ENCODE results near the gene SCLY. TPM values are rescaled to one million over a fixed set of nuclear protein-coding genes. Genes with fewer than 3 reads are reported as not detected.
"Not testable (repeated sequence)": the region's sequence is repeated elsewhere in the genome, so short reads cannot be mapped to it uniquely, and the experiment has no call there.

SCLY gene
- total RNA-seq, 4 donors from 2014 or later: 5.5 to 14.5 (median 9.6) TPM

DNA sequence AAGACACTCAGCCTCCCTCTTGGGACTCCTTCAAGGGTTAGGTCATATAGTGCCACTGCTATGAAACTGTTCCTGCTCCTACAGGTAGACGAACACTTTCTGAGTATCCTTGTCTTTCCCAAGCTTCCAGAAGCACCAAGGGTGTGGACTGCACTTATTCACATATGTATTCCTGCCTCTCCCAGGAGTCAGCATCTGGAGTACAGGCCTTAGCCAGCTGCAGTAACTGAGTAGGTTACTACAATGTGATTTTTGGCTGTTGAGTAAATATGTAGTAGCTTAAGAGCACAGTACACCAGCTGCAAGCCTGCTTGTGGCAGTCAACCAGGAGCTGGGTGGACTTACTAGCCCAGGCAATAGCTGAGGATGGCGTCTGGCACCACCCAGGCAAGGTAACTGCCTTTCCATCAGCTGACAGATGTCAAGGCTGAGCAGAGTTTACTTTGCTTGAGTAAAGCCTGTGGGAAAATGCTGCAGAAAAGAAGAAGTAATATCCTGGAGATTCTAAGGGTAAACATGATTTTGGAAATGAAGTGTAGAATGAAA, 14.0 kb upstream of the SCLY start:
- no peak for DNase-seq (ENCODE audit: low spot score in 2 of 2)
- H3K27ac ChIP-seq: no peak overlapping the region
- 70% methylated on average over 2 of the region's 2 CpGs for WGBS
- H3K9me3 ChIP-seq: peaks cover 8% of the 10 kb centered on the region
- peaks cover 18% of the 10 kb centered on the region for H3K36me3 ChIP-seq
- TF ChIP-seq, protein P1, sequence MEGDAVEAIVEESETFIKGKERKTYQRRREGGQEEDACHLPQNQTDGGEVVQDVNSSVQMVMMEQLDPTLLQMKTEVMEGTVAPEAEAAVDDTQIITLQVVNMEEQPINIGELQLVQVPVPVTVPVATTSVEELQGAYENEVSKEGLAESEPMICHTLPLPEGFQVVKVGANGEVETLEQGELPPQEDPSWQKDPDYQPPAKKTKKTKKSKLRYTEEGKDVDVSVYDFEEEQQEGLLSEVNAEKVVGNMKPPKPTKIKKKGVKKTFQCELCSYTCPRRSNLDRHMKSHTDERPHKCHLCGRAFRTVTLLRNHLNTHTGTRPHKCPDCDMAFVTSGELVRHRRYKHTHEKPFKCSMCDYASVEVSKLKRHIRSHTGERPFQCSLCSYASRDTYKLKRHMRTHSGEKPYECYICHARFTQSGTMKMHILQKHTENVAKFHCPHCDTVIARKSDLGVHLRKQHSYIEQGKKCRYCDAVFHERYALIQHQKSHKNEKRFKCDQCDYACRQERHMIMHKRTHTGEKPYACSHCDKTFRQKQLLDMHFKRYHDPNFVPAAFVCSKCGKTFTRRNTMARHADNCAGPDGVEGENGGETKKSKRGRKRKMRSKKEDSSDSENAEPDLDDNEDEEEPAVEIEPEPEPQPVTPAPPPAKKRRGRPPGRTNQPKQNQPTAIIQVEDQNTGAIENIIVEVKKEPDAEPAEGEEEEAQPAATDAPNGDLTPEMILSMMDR (IDR thresholded peaks at IDR 0.05): no peak
- no peak for TF ChIP-seq EP300 (IDR thresholded peaks at IDR 0.05)
- TF ChIP-seq POLR2AphosphoS5 (IDR thresholded peaks at IDR 0.05): no peak
- no peak for TF ChIP-seq POLR2A (IDR thresholded peaks at IDR 0.05)
- H3K4me1 ChIP-seq: peaks cover 3% of the 10 kb centered on the region
- no peaks in the 10 kb centered on the region for H3K27me3 ChIP-seq
- H3K4me3 ChIP-seq: no peak overlapping the region

DNA sequence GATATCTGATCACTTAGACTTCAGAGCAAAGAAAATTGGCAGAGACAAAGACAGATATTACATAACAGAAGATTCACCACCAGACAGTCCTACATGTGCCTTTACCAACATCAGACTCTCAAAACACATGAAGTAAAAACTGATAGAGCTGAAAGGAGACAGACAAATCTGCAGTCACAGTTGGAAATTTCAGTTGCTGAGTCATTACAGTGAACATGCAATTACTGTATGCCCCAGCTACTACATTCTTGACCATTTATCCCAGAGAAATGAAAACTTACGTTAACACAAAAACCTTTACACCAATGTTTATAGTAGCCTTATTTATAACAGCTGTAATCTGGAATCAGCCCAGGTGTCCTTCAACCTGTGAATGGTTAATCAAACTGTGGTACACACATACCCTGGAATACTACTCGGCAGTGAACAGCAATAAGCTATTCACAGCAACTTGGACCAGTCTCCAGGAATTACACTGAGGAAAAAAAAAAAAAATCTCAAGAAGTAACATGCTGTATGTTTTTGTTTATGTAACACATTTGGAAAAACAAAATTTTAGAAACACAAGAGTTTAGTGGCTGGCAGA, 7.5 kb upstream of the SCLY start:
- Histone ChIP-seq H3K9me3 (peaks cover 3% of the 10 kb centered on the region), H3K27ac (no peak overlapping the region), H3K36me3 (no peaks in the 10 kb centered on the region), H3K4me3 (no peak overlapping the region), H3K27me3 (peaks cover 4% of the 10 kb centered on the region), H3K4me1 (no peaks in the 10 kb centered on the region)
- no peak for TF ChIP-seq POLR2AphosphoS5 (IDR thresholded peaks at IDR 0.05)
- WGBS: 100% methylated on average over 2 of the region's 2 CpGs
- DNase-seq (ENCODE audit: low spot score in 2 of 2): no peak

DNA sequence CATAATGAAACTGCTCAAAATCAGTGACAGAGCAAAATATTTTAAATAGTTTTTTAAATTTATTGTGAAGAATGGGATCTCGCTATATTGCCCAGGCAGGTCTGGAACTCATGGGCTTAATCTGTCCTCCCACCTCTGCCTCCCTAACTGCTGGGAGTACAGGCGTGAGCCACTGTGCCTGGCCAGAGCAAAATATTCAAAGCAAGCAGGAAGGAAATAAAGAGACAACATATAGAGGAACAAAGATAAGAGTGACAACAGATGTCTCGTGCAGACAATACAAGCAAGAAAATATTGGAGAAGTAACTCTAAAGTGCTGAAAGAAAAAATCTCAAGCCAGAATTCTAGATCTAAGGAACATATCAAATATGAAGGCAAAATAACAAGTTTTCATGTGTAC, 5.0 kb upstream of the SCLY start:
- H3K27me3 ChIP-seq: peaks cover 4% of the 10 kb centered on the region
- 68% methylated on average over 3 of the region's 3 CpGs for WGBS

DNA sequence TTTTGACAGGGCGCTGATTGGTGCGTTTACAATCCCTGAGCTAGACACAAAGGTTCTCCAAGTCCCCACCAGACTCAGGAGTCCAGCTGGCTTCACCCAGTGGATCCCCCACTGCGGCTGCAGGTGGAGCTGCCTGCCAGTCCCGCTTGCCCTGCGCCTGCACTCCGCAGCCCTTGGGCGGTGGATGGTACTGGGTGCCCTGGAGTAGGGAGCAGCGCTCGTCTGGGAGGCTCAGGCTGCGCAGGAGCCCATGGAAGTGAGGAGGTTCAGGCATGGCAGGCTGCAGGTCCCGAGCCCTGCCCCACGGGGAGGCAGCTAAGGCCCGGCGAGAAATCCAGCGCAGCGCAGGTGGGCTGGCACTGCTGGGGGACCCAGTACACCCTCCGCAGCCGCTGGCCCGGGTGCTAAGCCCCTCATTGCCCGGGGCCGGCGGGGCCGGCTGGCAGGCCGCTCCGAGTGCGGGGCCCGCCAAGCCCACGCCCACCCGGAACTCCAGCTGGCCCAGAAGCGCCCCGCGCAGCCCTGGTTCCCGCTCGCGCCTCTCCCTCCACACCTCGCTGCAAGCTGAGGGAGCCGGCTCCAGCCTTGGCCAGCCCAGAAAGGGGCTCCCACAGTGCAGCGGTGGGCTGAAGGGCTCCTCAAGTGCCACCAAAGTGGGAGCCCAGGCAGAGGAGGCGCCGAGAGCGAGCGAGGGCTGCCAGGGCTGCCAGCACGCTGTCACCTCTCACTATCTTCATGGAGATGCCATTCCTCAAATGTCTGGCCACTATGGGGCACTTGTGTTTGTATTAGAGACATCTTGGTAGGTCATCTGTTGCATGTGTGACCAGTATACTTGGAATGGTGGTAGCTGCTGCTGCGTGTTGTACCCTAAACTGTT, 2.9 kb upstream of the SCLY start:
- peaks cover 18% of the 10 kb centered on the region for H3K4me1 ChIP-seq
- DNase-seq (ENCODE audit: low spot score in 2 of 2): peak in 1 of 2 donors; percentile 76
- H3K9me3 ChIP-seq, H3K4me3 ChIP-seq, H3K27me3 ChIP-seq, H3K27ac ChIP-seq, H3K36me3 ChIP-seq: not testable (repeated sequence)
- WGBS: 89% methylated on average over 18 of the region's 44 CpGs

More for the DNA sequence above, 5.0 kb upstream of the SCLY start:
- Histone ChIP-seq H3K27ac (no peak overlapping the region), H3K4me1 (peaks cover 9% of the 10 kb centered on the region), H3K4me3 (no peak overlapping the region), H3K9me3 (no peaks in the 10 kb centered on the region), H3K36me3 (no peaks in the 10 kb centered on the region)
- TF ChIP-seq EP300 (IDR thresholded peaks at IDR 0.05): no peak
- no peak for TF ChIP-seq POLR2A (IDR thresholded peaks at IDR 0.05)
- TF ChIP-seq, protein P1 (IDR thresholded peaks at IDR 0.05): no peak
- no peak for TF ChIP-seq POLR2AphosphoS5 (IDR thresholded peaks at IDR 0.05)
- DNase-seq (ENCODE audit: low spot score in 2 of 2): no peak

DNA sequence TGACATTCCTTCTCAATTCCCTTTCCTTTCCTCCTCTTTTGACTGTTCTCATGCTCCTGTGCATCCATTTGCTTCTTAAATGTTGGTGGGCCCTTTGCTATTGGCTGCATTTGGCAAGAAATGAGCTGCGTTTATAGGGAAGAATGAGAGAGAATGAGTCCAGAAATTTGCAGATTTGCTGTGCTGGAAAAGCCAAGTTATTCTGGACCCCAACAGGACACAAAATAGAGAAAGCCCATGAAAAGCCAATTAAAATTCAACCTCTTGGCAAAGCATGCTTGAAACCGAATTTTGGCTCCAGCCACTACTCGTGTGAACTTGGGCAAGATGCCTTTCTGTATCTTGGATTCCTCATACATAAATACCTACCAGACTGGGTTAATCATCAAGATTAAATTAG, 1.3 kb upstream of the SCLY start:
- no peak for DNase-seq (ENCODE audit: low spot score in 2 of 2)
- Histone ChIP-seq H3K36me3 (no peaks in the 10 kb centered on the region), H3K4me3 (no peak overlapping the region), H3K9me3 (no peaks in the 10 kb centered on the region), H3K4me1 (peaks cover 18% of the 10 kb centered on the region), H3K27ac (no peak overlapping the region), H3K27me3 (peaks cover 4% of the 10 kb centered on the region)
- no peak for TF ChIP-seq POLR2AphosphoS5 (IDR thresholded peaks at IDR 0.05)
- no peak for TF ChIP-seq EP300 (IDR thresholded peaks at IDR 0.05)
- TF ChIP-seq, protein P1 (IDR thresholded peaks at IDR 0.05): no peak
- TF ChIP-seq POLR2A (IDR thresholded peaks at IDR 0.05): no peak
- 62% methylated on average over 3 of the region's 3 CpGs for WGBS

DNA sequence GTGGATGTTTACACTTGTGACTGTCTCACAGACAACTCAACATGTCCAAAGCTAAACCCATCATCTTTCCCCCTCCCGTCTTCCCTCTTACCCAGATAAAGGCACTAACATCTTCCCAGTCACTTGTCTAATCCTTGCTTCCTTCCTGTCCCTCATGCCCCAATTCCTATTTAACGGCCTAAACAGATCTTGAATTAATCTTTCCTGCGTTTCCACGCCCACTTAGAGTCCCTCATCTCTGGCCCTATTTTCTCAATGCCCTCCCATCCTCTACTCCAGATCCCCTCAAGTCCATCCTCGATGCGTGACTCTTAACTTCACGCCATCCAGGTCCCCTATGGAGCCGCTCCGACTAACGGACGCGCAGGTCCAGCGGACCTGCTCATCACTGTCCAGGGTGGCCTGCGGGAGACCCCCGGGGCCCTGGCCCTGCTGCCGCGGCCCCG, 682 bp upstream of the SCLY start:
- peak overlapping the region; percentile 81 for H3K27ac ChIP-seq
- WGBS: 1% methylated on average over 18 of the region's 18 CpGs

More for the DNA sequence above, 682 bp upstream of the SCLY start:
- peak overlapping the region; percentile 81 for H3K4me3 ChIP-seq
- H3K4me1 ChIP-seq: peaks cover 18% of the 10 kb centered on the region
- H3K27me3 ChIP-seq: peaks cover 4% of the 10 kb centered on the region
- TF ChIP-seq, protein P1 (IDR thresholded peaks at IDR 0.05): no peak
- no peak for TF ChIP-seq EP300 (IDR thresholded peaks at IDR 0.05)
- TF ChIP-seq POLR2AphosphoS5 (IDR thresholded peaks at IDR 0.05): no peak
- TF ChIP-seq POLR2A (IDR thresholded peaks at IDR 0.05): no peak
- H3K9me3 ChIP-seq: no peaks in the 10 kb centered on the region
- DNase-seq (ENCODE audit: low spot score in 2 of 2): no peak
- H3K36me3 ChIP-seq: no peaks in the 10 kb centered on the region

All from suprapubic skin (tissue), 4 donors.